NCI-H510A treated with DMSO at 0.1 percent for 48 hours (cell line): Measurements from ENCODE around the gene ZSCAN31.
A peak's percentile ranks its signal among the peaks of the same experiment; 100 is the strongest.

Experiments
- DNase-seq: peaks from one replicate; lab custom pipeline; 2025; lab: John Stamatoyannopoulos, UW

The ZSCAN31 gene

DNA sequence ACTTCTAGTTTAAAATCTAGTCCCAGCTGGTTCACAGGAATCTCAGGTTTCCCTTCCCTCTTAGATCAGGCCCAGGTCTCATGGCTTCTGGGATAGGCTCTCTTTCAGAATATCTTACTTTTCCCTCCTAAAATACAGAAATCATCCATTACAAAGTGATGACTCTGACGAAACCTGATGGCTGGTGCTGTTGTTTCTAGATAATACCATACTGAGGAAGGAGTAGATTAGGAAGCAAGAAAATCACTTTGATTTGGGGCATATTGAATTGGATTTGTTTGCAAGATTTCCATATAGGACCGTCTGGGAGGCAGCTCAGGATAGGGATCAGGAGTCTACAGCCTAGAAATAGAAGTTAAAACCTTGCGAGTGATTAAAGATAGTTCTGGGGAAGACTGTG, 17.4 kb upstream of the ZSCAN31 start:
- no peak for DNase-seq

GRCh38 chr6:28351493-28351925, 15.6 kb upstream of the ZSCAN31 start:
- no peak for DNase-seq

DNA sequence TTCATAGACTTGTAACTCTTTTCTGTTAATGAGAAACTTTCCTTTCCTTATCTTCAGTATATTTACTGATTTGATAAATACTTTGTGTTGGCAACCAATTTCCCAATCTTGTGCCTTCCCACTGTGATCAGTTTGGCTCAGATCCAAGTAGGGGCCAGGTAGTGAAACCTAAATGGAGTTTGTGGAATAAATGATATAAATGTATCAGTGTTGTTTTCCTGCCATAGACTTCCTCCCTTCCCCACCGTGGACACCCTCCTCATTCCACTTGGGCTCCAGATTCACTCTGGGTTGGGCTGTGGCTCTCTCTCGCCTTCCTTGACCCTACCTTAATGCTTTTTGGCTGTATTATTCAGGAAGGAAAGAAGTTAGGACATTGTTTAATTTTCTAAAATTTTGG, 15.1 kb upstream of the ZSCAN31 start:
- DNase-seq = peak; percentile 8

- DNase-seq = peak; percentile 76
Observed at GRCh38 chr6:28349892-28350737, 14.2 kb upstream of the ZSCAN31 start, which contains the start of gene ZKSCAN3. Gene ZKSCAN3 (plus strand): TSS chr6:28349947. CDS start chr6:28359587, 9,640 bp downstream.

DNA sequence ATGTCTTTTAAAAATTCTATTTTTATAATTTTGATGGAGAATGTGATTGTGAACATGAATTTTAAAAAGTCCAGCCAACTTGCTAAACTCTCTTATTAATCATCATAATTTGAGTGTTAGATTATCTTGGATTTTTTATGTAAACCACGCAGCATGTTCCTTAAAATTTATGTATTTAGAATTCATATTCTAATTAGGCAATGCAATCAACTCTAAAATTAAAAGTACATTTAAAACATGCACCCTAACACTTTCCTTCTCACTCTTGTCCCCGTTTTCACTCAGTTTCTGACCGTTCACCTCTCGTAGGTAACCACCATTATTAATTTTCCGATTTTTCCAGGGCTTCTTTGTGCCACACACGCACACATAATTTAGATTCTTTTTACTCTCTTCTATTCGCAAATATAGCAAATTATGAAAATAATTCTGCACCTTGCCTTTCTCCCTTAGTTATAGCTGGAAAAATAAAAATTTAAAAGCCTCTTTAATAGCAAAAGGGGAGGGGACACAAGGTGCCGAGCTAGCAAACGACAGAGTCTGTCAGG, 13.5 kb upstream of the ZSCAN31 start:
- no peak for DNase-seq

DNA sequence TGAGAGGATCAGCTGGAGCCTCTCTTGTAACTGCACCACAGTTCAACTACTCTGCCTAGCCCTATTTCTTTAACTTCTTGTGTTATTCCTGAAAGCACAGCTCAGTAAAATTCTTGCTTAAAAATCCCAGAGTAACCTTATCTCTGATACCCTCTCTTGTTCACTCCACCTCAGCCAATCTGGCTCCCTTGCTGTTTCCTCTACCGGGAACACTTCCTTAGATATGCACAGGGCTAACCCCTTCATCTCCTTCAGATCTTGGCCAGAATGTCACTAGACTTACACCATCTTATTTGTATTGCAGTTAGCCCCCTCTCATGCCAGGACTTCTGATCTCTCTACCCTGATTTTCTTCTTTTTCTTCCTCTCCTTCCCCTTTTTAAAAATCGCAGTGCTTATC, 11.2 kb upstream of the ZSCAN31 start:
- no peak for DNase-seq

DNA sequence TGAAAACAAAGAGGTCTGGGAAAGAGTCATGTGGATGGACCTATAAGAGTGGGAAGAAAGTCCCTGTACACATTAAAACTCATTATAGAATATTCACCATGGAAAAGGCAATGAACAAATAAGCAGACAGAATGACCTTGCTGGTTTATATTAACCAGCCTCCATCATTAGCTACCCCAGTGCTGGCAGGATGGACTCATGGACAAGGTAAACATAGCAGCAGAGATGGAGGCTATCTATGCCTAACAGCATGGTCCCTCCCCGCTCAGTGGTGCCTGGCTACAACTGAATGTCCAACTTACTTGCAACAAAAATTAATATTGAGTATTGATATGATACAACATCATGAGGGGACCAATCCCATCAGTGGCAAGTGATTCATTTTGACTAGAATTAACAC, 9.3 kb upstream of the ZSCAN31 start:
- no peak for DNase-seq

GRCh38 chr6:28343898-28344677, 8.1 kb upstream of the ZSCAN31 start:
- no peak for DNase-seq

DNA sequence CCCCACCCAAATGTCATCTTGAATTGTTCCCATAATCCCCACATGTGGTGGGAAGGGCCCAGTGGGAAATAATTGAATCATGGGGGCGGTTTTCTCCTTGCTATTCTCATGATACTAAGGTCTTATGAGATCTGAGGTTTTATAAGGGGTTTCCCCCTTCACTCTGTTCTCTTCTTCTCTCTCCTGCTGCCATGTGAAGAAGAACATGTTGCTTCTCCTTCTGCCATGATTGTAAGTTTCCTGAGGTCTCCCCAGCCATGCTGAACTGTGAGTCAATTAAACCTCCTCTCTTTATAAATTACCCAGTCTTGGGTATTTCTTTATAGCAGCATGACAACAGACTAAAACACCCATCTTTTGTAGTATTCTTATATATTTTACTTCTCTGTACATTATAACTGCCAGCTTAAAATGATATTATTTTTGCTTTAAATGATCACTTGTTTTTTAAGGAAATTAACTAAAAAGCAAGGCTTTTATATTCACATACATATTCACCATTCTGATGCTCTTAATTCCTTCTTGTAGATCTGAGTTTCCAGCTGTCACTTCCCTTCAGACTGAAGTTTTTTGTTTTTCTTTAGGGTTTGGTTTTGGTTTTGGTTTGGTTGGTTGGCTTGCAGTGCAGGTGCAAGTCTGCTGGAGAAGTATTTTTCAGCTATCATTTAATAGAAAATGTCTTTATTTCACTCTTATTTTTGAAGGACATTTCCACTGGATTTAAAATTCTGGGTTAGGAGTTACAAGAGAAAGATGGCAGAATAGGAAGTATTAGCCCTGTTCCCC, 4.6 kb upstream of the ZSCAN31 start:
- DNase-seq = no peak

GRCh38 chr6:28337121-28337520, 1.2 kb upstream of the ZSCAN31 start:
- no peak for DNase-seq

GRCh38 chr6:28336284-28337120, 554 bp upstream of the ZSCAN31 start:
- peak; percentile 14 for DNase-seq

GRCh38 chr6:28335040-28335563, 846 bp downstream of the ZSCAN31 start:
- DNase-seq = no peak

DNA sequence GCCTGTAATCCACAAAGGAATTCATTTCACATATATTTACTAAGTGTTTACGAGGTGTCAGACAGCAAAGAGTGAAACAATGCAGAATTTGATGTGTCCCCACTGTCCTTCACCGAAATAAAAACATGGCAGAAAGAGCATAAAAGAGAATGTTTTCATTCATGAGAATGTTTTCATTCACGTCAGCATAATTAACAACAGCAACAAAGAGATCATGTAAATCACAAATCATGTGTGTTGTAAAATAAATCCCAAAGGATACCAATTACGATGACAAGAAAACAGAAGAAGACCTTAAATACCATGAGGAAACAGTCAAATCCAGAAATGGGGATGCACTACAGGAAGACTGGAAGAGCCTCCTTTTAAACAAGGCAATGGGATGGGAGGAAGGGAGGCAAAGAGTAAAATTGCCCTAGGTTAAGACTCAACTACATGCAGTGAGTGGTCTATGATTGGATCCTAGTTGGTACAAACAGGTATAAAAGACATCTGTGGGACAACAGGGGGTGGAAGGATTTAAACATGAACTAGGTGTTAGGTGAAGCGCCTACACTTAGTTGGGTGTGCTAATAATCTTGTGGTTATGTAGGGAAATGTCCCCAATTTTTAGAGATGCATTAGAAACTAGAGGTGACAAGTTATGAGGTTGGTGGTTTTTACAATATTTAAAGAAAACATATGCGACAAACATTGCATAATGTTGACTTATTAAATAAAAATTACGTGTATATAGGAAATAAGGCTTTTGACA, 1.5 kb downstream of the ZSCAN31 start:
- DNase-seq = no peak

- no peak for DNase-seq
Observed at GRCh38 chr6:28333599-28334018, 2.3 kb downstream of the ZSCAN31 start.

GRCh38 chr6:28333047-28333446, 2.9 kb downstream of the ZSCAN31 start:
- DNase-seq = no peak

DNA sequence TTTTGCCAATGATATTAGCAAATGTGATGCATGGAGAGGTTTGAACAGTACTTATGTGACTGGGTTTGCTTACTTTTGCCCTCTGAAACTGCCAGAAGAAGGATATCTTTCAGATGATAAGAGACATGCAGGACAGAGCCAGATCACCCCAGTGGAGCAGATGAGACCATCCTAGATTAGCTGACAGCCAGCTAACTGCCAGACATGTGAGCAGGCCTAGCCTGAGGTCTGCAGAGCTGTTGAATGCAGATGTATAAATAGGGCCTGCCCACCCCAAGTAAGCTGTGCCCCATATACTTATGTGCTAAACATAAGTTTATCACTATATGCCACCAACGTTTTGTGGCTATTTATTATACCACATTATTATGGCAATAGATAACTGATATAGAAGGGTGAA, 5.9 kb downstream of the ZSCAN31 start:
- DNase-seq = no peak

- no peak for DNase-seq
Observed at GRCh38 chr6:28326371-28326948, 9.5 kb downstream of the ZSCAN31 start.

DNA sequence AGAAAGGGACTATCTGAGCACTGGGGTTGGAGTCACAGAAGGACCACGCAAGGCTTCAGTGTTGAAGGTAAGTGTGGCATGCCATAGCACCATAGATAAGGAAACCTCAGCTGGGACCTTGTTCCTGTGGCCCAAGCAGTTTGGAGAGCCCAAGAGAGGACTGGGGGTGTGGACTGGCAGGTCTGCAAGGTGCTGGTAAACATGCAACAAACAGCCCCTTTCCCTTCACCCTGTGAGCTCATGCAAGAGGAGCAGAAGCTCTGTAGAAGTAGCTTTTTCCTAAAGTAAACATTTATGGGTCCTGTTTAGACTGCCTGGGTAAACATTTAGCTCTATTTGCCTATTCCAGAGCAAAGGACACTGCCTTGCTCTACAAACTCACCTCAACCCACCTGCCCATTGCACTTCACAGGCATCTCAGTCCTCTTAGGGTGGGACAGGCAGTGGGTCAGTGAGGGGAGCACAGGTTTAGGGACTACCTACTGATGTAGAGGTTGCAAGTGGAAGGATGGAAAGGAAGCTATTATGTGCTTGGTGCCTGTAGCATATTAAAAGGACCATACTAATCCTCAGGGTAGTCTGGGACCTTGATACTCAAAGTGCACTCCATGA, 12.0 kb downstream of the ZSCAN31 start:
- DNase-seq = no peak

GRCh38 chr6:28322661-28323060, 13.3 kb downstream of the ZSCAN31 start:
- peak; percentile 5 for DNase-seq
